Fibroblast of the aortic adventitia (primary cell): ENCODE measurements around the gene FOXP1. TPM values are rescaled to one million over a fixed set of nuclear protein-coding genes. Genes with fewer than 3 reads are reported as not detected.
A peak's percentile ranks its signal among the peaks of the same experiment; 100 is the strongest.

Experiments used
- DNase-seq: peaks from one replicate; pipeline ENCODE4 v3.0.0-alpha.2; 2010; ENCODE audit warnings: low read depth
- H3K4me3 ChIP-seq: 2 replicates; pipeline ENCODE4 v1.5.1; 2011; ENCODE audit warnings: low read depth, mild to moderate bottlenecking, control low read depth, low read length, moderate library complexity
- CTCF ChIP-seq: IDR thresholded peaks from 2 replicates; pipeline ENCODE4 v1.5.1; 2011; ENCODE audit warnings: mild to moderate bottlenecking, low read length, control low read depth, inconsistent platforms; ENCODE audit not compliant: insufficient read depth
- total RNA-seq: library from RNA; depleted of rRNA; stranded (reverse); fragments of >200 nt; gene quantifications from 2 replicates; pipeline ENCODE4 v1.2.3, GENCODE V29; 2012; ENCODE audit warnings: low replicate concordance

FOXP1 gene
- total RNA-seq, 1 donor: 115 TPM

GRCh38 chr3:71548705-71549384, 34.7 kb downstream of the FOXP1 start:
- DNase-seq: no peak
- no peak for TF ChIP-seq CTCF
- H3K4me3 ChIP-seq: no peak overlapping the region

- TF ChIP-seq CTCF: no peak
- DNase-seq: peak; percentile 40
- no peak overlapping the region for H3K4me3 ChIP-seq
Measured at GRCh38 chr3:71547249-71548198, 36.0 kb downstream of the FOXP1 start.

GRCh38 chr3:71546821-71547220, 36.7 kb downstream of the FOXP1 start:
- no peak for TF ChIP-seq CTCF
- no peak for DNase-seq
- no peak overlapping the region for H3K4me3 ChIP-seq

- no peak for DNase-seq
- H3K4me3 ChIP-seq: no peak overlapping the region
- TF ChIP-seq CTCF: no peak
Measured at GRCh38 chr3:71545330-71545729, 38.2 kb downstream of the FOXP1 start.

GRCh38 chr3:71543371-71544016, 40.0 kb downstream of the FOXP1 start:
- DNase-seq: no peak
- no peak for TF ChIP-seq CTCF
- H3K4me3 ChIP-seq: no peak overlapping the region

GRCh38 chr3:71542521-71543370, 40.8 kb downstream of the FOXP1 start:
- DNase-seq: peak; percentile 96
- TF ChIP-seq CTCF: no peak
- peak overlapping the region; percentile 45 for H3K4me3 ChIP-seq
